ENCODE results near the gene BTNL2.

- TF ChIP-seq CTCF (IDR thresholded peaks at IDR 0.05; ENCODE audit: low read depth, low read length) (no peak), POLR2A (IDR thresholded peaks at IDR 0.05; ENCODE audit: extremely low read depth, insufficient read length) (no peak)
These were observed 24.2 kb upstream of the BTNL2 start for GRCh38 chr6:32431142-32431541.
